ENCODE data around the gene CELF2. TPM values are rescaled to one million over a fixed set of nuclear protein-coding genes. Genes with fewer than 3 reads are reported as not detected.
A peak's percentile ranks its signal among the peaks of the same experiment; 100 is the strongest.

Gene CELF2
- total RNA-seq, 1 donor from 2014 or later, result 94.9 TPM

DNA sequence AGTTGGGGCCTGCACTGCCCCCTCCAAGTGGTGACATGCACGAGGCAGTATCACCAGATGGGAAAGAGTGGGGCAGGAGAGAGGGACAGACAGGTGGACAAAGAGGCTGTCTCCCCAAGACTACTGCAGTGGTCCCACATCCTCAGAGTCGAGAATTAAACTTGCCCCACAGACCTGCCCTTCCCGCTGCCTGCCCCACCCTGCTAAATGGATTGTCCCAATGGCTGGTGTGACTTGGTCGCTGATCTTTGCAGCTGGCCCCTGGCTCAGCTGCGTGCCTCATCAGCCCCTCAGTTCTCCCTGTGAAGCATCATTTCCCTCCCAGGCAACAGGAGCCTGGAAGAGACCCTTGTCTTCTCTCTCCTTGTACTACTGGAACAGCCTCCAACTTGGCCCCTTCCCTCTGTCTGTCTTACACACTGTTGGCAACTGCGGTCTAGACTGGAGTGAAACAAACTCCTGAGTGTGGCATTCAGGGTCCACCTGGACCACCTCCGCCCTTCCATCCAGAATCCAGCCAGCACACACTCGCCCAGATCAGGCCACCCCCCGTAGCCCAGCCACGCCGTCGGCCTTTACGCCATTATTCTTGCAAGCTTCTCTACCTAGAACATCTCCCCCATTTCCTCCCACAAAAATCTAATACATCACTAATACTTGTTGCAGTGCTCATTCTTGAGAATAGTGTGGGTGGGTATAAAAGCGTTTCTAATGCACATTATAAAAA, 275.1 kb downstream of the CELF2 start:
- intact Hi-C loops (cut with DNase I), result no loop called here

DNA sequence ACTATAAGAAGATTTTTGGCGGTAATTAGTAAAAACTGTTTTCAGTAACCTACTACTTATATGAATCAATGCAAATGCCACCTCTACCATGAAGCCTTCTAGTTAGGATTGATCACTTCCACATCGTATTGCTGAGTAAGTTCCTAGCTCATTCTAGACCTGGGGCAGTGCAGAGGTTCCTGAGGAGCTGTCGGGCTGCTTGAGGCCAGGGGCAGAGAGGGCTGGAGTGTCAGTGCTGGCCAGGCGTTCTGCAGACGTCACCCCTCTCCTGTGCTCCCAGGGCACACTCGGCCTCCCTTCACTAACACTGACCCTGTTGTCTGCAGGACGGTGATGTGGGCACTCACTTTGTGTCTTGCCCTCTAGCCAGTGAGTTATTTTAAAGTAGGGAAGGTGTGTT, 275.7 kb downstream of the CELF2 start:
- no peak for DNase-seq (ENCODE audit: low spot score)
- intact Hi-C loops (cut with DNase I), result no loop called here
- no peak for ATAC-seq

More for the DNA sequence above, 275.1 kb downstream of the CELF2 start:
- DNase-seq (ENCODE audit: low spot score), result no peak
- no peak for ATAC-seq

DNA sequence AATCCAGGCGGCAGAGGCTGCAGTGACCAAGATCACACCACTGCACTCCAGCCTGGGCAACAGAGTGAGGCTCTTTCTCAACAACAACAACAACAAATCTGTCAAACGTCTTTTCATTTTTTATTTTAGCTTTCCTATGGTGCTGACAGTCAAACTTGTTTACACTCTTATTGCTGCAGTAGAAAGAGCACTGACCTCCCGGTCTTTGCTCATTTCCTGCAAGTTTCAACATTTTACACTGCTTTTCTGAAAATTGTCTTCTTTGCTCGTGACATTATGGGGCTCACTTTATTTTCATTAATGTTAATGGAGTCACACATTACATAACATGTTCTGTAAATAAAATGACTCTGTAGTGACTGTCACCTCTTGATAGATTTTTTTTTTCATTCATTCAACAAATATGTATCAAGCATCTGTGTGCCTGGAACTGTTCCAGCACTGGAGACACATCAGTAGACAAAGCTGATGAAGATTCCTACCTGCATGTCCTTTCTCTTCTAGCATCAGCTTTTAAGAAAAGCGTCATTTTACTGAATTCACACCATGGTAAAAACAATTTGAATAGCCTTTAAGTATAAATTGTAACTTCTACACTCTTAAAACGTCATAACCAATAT, 277.3 kb downstream of the CELF2 start:
- DNase-seq (ENCODE audit: low spot score), result no peak
- no peak for ATAC-seq
- intact Hi-C loops (cut with DNase I), result no loop called here

DNA sequence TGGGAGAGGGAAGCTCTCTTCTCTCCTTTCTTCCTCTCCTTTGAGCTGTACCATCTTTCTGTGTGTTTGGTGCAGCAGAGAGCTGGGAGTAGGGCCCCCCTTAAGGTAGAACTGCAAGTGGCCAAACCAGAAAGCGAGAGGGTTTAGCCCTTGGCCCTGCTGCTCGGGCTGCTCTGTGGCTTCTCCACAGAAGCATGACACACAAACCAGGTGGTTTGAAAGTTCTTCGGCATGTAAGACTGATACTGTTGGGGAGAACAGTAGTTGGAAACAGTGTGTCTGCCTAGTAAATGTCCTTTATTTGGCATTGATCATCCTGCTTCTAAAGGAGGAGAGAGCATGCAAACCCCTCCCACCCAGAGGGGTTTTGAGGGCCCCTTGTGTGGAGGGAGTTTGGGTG, 277.8 kb downstream of the CELF2 start:
- no peak for ATAC-seq
- DNase-seq (ENCODE audit: low spot score), result no peak
- intact Hi-C loops (cut with DNase I), result no loop called here

DNA sequence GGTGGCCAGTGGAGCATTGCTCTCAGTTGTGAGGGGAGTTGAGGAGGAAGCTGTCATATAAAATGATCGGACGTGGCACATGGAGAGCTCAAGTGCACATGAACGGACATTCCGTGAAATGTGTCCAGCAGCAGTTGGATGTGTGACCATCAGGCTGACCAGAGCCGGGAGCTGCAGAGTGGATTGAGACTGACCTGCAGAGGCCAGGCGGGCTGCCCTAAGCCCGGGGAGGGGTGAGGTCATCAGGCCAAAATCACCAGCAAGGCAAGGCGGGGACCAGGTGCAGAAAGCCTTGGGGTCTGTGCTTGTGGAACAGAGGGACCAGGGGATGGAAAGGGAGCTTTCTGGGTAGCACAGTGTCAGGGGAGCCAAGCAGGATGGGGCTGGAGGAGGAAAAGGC, 279.5 kb downstream of the CELF2 start:
- intact Hi-C loops (cut with DNase I), result no loop called here
- DNase-seq (ENCODE audit: low spot score) (no peak), ATAC-seq (no peak)

DNA sequence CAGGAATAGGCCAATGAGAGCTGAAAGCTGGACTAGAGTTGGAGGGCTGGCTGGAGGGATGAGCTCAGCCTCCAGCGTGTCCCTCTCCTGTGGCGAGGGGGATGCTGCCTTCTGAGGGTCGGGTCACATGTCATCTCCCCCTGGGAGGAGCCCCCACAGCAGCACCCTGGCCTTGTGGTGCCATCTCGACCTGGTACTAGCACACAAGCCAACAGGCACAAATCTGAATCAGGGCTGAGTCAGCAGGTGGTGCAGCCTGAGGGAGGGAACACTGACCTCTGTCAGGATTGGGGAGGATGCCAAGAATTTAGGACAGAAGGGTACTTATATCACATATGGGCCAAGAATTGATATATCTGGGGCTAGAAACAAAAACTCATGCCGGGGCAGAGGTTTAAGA, 280.4 kb downstream of the CELF2 start:
- no peak for ATAC-seq
- no peak for DNase-seq (ENCODE audit: low spot score)
- intact Hi-C loops (cut with DNase I), result no loop called here

DNA sequence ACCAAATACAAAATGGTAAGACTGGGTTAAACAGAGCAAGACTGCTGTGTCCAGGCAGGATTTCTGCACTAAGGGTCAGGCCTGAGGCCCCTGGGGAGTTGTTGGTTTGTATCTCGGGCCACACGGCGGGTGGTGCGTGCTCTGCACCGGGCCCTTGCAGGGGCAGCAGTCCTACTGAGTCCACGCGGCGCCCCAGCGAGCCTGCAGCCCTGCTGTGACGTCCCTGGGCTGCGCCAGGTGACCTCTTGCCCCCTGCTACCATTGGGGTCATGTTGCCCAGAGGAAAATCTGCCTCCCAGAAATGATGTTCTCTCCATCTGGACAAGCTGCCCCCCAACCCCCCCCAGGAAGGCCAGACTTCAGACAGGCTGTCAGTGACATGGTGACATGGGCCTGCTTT, 281.5 kb downstream of the CELF2 start:
- peak; percentile 52 for ATAC-seq
- intact Hi-C loops (cut with DNase I), result no loop called here
- DNase-seq (ENCODE audit: low spot score), result no peak

DNA sequence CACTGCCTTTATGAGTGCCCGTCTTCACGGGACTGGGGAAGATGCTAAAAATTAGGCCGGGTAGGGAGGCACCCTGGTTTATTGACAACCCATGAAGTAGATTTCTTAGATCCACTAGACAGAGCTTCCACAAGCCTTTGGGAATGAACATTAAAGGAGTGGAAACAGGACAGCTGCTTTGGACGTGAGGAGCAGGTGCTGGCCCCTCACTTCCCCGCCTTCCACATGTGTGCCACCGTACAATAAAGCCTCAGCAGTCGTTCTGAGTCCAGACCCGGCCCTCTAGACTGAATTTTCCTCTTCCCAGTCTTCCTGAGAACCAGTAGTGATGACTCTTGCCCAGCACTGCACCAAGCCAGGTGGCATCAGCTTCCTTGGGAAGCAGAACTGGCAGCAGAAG, 282.4 kb downstream of the CELF2 start:
- DNase-seq (ENCODE audit: low spot score) (no peak), ATAC-seq (no peak)
- intact Hi-C loops (cut with DNase I), result no loop called here

DNA sequence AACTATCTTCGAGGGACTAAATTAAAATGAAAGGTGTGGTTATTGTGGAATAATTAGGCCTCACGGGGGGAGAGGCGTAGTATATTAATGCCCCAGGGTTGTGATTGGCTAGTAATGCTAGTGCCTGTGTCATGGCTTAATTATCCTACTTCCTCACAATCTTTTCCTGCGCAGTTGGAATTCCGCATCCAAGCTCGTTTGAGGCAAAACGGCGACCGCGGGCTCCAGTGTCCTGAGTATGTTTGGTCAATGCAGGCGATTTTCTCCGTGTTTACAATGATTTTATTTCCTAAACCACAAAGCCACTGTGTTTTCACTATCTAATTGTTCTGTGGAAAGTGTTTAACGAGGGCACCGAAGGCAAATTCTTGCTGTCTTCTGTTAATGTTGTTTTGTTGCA, 282.9 kb downstream of the CELF2 start:
- no peak for DNase-seq (ENCODE audit: low spot score)
- intact Hi-C loops (cut with DNase I), result no loop called here
- ATAC-seq, result no peak

DNA sequence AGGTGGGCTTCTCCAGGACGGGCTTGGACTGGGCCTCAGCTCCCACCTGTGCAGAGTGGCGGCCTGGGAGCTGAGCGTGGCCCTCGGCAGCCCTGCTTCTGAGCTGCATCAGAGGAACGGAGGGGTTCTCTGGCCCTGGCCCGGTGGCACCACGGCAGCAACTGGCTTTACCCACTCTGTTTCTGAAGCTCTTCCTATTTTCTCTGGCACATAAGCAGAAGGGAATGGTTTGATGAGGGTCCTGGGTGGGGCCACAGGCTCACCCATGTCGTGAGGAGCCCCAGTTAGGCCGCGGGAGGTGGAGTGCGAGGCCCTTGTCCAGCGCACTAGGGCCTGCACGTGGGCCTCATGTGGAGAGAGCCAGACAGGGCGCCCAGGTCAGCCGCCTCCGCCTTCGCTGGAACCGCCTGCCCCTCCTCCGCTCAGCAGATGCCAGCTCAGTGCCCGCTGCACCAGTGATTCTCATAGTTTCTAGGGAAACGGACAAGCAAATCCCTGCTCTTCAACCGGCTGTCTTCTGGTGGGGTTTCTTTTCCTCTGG, 284.0 kb downstream of the CELF2 start:
- no peak for ATAC-seq
- no peak for DNase-seq (ENCODE audit: low spot score)
- intact Hi-C loops (cut with DNase I), result no loop called here

DNA sequence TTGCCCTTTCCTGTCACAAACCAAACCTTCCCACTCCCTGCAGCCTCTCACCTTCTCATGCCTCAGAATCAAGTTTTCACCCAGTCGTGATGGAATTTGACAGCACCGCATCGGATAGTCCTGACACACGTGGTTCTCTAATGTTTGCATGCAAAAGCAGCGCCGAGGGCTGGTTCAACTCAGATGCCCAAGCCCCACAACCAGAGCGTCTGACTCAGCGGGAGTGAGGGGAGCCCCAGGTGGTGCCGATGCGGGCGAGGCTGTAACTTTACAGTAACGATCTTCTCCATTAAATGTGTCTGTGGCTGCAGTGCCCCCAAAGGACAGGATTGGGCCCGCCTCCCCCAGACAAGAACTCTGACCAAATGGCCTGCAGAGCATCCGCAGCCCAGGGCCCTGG, 284.5 kb downstream of the CELF2 start:
- DNase-seq (ENCODE audit: low spot score) (no peak), ATAC-seq (no peak)
- intact Hi-C loops (cut with DNase I), result no loop called here

DNA sequence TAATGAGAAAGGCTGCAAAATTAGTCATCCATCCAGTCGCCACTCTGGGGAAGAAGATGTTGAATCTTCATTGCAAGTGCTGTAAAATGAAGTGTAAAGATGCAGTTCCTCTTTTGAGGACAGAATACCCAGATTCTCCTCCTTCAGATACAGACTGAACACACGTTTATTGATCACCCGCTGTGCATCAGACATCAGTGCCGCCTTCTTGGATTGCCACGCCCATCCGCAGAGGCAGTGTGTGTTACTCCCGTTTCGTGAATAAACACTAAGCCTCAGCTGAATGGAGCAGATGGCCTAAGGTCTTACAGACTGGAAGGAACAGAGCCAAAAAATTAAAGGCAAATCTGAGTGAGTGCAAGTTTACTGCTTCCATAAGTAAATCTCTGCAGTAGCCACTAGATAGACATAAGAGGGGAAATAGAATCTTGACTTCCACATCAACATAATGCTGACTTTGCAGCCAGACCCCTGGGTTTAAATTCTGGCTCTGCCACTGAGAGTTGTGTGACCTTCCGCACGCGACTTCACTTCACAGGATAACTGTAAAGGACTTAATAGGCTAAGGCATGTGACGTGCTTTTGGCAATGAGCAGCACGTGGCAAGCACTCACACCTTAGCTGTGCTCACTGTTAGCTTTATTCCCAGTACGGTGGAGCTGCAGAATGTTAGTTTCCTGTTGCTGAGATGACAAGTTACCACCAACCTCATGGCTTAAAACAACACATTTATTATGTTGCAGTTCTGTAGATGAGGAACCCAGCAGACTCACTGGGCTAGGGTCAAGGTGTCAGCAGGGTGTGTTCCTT, 285.9 kb downstream of the CELF2 start:
- ATAC-seq, result no peak
- DNase-seq (ENCODE audit: low spot score), result no peak
- intact Hi-C loops (cut with DNase I), result no loop called here

DNA sequence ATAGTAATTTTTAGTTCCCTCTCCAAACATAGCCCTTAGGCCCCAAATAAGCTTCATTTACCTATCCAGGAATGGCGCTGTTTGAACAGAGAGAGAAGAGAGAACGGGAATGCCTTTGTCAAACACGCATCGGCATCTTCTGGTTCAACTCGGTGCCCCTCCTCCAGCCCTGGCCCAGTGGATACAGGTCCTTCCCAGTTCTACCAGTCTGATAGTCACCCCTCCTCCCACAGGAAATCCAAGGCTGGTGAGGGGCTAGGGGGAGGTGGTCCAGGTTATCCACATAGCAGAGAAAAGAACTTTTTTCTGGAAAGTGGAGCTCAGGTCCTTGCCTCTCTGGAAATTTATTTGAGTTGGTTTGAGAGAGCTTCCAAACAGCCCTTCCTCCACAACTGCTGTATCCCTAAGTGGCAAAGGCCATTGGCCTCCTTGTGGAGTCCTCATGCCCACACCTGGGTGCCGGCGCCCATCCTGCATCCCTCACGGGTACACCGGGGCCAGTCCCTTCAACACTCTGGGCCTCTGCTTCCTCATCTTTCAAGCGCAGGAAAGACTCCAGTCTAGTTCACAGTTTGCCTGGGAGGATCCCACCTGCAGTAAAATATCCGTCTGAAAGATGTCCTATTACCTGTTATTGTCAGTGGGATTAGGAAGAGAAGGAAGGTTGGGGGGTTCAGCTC, 287.4 kb downstream of the CELF2 start:
- no peak for DNase-seq (ENCODE audit: low spot score)
- no peak for ATAC-seq
- intact Hi-C loops (cut with DNase I), result no loop called here

DNA sequence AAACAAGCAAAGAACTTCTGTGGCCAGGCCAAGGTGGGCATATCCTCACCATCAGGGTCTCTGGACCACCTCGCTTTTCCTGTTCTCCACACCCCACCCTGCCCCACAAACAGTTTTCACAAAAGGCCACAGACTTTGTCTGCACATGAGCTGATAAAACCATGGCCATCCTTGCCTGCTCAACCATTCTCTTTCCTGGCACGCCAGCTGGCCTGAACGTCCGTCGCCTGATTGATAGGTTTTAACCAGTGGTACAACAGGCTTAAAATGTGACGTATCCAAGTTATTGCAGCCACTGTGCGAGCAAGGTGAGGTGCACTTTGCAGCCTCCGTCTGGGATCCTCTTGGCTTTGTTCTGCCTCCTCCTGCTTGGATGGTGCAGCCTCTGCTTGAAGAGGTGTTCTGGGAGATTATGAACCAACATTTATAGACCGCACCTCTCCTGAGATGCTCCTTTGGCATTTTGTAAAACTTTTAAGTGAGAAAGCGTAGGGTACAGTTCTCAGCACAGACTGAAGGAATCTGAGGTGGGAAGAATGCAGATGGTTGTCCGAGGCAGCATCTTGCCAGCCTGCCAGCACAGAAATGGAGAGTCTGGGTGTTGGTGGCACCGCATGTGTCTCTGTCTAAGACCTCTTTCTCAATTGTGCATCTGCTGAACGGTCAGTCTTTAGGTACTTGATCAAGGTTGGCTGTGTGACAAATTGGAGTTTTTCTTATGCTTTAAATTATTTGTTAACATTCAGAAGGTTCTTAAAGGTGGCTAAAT, 288.3 kb downstream of the CELF2 start:
- DNase-seq (ENCODE audit: low spot score), result no peak
- intact Hi-C loops (cut with DNase I), result no loop called here
- ATAC-seq, result no peak

DNA sequence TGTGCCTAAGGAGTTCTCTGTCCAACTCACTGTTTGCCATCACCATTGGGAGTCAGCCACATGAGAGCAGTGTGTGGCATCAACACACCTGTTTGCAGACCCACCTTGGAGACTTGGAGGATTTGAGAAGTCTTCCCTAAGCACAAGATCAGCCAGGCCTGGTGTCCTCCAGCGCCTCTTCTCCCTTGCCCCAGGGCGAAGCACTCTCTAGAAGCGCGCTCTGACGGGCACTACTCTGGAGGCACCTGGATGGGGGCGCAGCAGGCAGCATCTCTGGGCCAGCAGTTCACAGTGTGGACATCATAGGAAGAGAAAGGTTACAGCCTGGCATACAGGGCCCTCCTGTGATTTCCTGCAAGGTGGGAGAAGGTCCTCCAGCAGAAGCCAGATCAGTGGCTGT, 289.3 kb downstream of the CELF2 start:
- intact Hi-C loops (cut with DNase I), result no loop called here
- ATAC-seq (no peak), DNase-seq (ENCODE audit: low spot score) (no peak)

DNA sequence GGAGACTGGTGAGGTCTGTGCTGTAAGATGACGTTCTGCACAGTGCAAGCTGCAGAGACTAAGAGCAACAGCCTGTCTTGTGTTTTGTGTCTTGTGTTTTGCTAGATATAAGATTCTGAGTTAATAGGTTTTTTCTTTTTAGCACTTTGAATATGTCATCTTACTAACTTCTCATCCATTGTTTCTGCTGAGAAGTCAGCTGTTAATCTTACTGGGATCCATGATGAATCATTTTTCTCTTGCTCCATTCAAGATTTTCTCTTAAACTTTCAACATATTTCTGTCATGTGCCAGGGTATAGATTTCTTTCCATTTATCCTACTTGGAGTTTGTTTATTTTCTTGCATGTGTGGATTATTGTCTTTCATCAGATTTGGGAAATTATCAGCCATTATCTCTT, 290.3 kb downstream of the CELF2 start:
- DNase-seq (ENCODE audit: low spot score) (no peak), ATAC-seq (no peak)
- intact Hi-C loops (cut with DNase I), result no loop called here

DNA sequence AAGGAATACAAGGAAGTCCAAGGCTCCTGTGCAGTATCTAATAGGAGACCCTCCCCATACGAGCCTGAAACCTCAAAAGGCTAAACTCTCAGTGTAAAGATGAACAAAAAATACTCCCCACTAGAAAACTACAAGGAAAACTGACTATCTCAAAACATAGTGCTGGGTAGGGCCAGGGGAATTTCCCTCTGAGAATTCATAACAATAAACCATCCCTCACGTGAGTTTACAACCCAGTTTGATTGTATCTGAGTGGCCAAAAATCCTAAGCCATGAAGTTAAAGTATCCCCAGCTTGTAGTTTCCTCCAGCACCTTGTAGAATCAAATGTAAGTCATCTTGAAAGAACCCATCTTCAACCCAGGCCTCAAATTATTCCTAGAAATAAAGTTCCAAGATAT, 293.4 kb downstream of the CELF2 start:
- ATAC-seq (no peak), DNase-seq (ENCODE audit: low spot score) (no peak)

DNA sequence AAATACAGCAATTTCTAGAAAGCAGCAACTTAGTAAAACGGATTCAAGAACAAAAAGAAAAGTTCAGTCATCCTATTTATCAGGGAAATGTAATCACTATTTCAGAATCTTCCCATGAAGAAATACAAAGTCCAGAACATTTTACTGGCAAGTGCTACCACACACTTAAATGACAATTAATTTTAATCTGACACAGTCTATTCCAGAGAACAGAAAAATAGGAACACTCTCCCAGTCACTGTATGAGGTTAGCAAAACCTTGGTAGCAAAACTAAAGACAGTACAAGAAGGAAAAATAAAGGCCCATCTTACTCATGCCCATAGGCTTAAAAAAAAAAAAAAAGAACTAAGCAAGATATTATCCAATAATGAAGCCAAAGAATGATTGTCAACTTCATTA, 295.8 kb downstream of the CELF2 start:
- ATAC-seq, result no peak
- no peak for DNase-seq (ENCODE audit: low spot score)
- intact Hi-C loops (cut with DNase I), result no loop called here

More for the DNA sequence above, 293.4 kb downstream of the CELF2 start:
- intact Hi-C loops (cut with DNase I), result no loop called here

Measured in sciatic nerve (tissue), 2 donors.